Measurements from ENCODE around the gene OR51A7.

OR51A7 gene

GRCh38 chr11:4957396-4957795, 53.8 kb downstream of the OR51A7 start:
- DNase-seq = no peak
